ENCODE results near the gene MLH1. TPM values are rescaled to one million over a fixed set of nuclear protein-coding genes. Genes with fewer than 3 reads are reported as not detected.

Gene MLH1
- total RNA-seq, 1 donor from 2014 or later, result 50.2 TPM

DNA sequence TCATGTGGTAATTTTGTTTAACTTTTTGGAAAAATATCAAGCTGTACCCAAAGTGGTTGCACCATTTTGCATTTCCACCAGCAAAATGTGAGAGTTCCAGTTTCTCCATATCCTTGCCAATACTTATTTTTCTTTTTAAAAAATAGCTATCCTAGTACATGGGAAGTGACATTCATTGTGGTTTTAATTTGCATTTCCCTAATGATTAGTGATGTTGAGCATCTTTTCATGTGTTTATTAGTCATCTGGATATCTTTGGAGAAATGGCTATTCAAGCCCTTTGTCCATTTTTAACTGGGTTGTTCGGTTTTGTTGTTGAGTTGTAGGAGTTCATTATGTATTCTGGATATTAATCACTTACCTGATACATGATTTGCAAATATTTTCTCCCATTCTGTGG lies 29.0 kb upstream of the MLH1 start:
- DNase-seq (ENCODE audit: low read depth), result no peak
- no peak overlapping the region for H3K4me3 ChIP-seq (ENCODE audit: low read depth, low read length)
- TF ChIP-seq, protein P1, sequence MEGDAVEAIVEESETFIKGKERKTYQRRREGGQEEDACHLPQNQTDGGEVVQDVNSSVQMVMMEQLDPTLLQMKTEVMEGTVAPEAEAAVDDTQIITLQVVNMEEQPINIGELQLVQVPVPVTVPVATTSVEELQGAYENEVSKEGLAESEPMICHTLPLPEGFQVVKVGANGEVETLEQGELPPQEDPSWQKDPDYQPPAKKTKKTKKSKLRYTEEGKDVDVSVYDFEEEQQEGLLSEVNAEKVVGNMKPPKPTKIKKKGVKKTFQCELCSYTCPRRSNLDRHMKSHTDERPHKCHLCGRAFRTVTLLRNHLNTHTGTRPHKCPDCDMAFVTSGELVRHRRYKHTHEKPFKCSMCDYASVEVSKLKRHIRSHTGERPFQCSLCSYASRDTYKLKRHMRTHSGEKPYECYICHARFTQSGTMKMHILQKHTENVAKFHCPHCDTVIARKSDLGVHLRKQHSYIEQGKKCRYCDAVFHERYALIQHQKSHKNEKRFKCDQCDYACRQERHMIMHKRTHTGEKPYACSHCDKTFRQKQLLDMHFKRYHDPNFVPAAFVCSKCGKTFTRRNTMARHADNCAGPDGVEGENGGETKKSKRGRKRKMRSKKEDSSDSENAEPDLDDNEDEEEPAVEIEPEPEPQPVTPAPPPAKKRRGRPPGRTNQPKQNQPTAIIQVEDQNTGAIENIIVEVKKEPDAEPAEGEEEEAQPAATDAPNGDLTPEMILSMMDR (conservative IDR thresholded peaks at IDR 0.05; ENCODE audit: low read depth, low read length), result no peak

DNA sequence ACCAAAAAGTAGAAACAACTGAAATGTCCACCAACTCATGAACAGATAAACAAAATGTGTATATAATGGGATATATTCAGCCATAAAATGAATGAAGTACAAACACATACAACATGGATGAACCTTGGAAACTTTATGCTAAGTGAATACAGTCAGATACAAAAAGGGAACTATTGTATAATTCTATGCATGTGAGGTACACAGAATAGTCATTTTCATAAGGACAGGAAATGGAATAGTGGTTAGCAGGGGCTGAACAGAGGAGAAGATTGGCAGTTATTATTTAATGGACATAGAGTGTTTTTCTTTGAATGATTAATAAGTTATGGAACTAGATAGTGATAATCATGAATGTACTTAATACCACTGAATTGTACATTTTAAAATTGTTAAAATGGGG lies 28.5 kb upstream of the MLH1 start:
- TF ChIP-seq, protein P1 (conservative IDR thresholded peaks at IDR 0.05; ENCODE audit: low read depth, low read length), result no peak
- DNase-seq (ENCODE audit: low read depth), result no peak
- no peak overlapping the region for H3K4me3 ChIP-seq (ENCODE audit: low read depth, low read length)

DNA sequence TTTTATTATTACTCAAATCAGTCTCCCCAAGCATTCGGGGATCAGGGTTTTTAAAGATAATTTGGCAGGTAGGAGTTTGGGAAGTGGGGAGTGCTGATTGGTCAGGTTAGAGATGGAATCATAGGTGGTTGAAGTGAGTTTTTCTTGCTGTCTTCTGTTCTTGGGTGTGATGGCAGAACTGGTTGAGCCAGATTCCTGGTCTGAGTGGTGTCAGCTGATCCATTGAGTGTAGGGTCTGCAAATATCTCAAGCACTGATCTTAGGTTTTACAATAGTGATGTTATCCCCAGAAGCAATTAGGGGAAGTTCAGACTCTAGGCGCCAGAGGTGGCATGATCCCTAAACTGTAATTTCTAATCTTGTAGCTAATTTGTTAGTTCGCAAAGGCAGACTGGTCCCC lies 27.9 kb upstream of the MLH1 start:
- H3K4me3 ChIP-seq (ENCODE audit: low read depth, low read length), result no peak overlapping the region
- TF ChIP-seq, protein P1 (conservative IDR thresholded peaks at IDR 0.05; ENCODE audit: low read depth, low read length), result no peak
- DNase-seq (ENCODE audit: low read depth), result no peak

DNA sequence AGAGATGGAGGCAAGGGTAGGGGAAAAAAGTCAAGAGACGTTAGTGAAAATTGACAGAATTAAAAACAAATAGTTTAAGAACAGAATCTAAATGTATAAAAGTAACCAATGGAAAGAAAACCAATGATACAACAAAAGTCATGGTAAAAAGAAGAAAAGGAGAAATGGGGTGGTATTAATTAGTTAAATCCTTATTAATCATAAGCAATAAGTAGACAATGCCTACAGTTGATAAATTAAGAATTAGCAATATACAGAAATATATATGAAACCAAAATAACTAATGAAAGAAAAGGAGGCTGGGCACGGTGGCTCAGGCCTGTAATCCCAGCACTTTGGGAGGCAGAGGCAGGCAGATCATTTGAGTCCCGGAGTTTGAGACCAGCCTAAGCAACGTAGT lies 24.2 kb upstream of the MLH1 start:
- H3K4me3 ChIP-seq (ENCODE audit: low read depth, low read length), result no peak overlapping the region
- no peak for DNase-seq (ENCODE audit: low read depth)
- TF ChIP-seq, protein P1 (conservative IDR thresholded peaks at IDR 0.05; ENCODE audit: low read depth, low read length), result no peak

DNA sequence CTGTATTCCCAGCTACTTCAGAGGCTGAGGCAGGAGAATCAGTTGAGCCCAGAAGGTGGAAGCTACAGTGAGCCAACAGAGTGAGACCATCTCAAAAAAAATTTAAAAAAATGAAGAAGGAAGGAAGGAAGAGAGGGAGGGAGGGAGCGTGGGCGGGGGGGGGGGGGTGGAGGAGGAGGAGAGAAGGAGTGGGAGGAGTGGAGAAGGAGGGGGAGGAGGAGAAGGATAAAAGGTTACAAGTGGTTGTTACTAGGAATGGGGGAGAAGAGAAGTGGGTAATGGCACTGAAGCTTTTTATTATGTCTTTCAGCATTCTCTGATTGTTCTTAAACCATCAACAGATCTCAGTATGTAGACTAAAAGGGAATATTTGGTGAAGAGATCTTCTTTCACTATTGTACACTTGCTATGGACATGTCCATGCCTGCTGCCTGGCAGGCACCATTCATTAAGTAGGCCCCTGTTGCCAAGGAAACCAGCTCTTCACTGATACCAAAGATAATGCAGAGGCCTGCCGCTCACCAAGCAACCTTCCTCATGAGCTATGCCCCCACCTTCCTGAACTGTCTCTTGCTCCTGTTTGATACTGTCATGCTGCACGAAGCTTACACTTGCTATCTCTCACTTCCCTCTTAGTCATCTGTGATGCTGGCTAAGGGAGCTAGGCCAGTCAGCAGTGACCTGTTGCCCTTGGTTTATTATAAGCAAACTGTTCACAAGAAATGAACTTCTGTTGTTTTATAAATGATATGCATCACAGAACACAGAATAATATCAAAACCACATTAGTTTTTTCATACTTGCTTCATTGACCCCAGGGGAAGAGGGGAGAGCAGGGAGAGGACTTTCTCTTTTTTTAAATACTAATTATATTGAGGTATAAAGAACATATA lies 23.5 kb upstream of the MLH1 start:
- TF ChIP-seq, protein P1 (conservative IDR thresholded peaks at IDR 0.05; ENCODE audit: low read depth, low read length), result no peak
- no peak for DNase-seq (ENCODE audit: low read depth)
- no peak overlapping the region for H3K4me3 ChIP-seq (ENCODE audit: low read depth, low read length)

DNA sequence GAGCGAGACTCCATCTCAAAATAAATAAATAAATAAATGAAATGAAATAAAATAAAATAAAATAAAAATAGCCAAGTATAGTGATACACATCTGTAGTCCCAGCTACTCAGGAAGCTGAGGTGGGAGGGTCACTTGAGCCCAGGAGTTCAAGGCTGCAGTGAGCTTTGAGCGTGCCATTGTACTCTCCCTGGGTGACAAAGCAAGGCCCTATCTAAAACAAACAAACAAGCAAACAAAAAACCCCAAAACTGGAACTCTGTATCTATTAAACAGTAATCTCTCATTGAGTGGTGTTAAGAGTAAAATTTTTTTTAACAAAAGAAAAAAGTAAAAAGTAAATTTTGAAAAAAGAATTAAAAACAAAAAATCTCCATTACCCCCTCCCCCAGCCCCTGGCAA lies 21.2 kb upstream of the MLH1 start:
- H3K4me3 ChIP-seq (ENCODE audit: low read depth, low read length), result no peak overlapping the region
- TF ChIP-seq, protein P1 (conservative IDR thresholded peaks at IDR 0.05; ENCODE audit: low read depth, low read length), result no peak
- no peak for DNase-seq (ENCODE audit: low read depth)

DNA sequence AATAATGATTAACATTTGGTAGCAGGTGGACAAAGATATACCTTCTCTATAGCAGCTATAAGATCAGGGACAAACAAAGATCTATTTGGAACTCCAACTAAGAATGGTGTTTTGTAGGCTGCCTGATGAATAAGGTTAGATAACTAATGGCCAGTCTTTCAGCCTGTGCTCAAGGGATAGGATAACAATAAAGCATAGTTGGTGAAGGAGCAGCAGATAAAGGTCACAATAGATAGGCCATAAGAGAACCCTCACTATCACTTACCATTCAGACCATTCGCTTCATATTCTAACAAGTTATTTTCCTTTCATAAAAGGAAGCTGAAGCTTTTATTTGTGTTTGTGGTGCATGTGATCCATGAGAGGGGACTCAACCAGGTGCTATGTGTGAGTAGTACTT lies 20.2 kb upstream of the MLH1 start:
- no peak overlapping the region for H3K4me3 ChIP-seq (ENCODE audit: low read depth, low read length)
- DNase-seq (ENCODE audit: low read depth), result no peak
- TF ChIP-seq, protein P1 (conservative IDR thresholded peaks at IDR 0.05; ENCODE audit: low read depth, low read length), result no peak
